Colonic mucosa (tissue), 4 donors: ENCODE data around the gene COX4I1. TPM values are rescaled to one million over a fixed set of nuclear protein-coding genes. Genes with fewer than 3 reads are reported as not detected.
"Not testable (repeated sequence)": the region's sequence is repeated elsewhere in the genome, so short reads cannot be mapped to it uniquely, and the experiment has no call there.

ENCODE experiments used
- DNase-seq: peaks from one replicate; pipeline ENCODE4 v3.0.0-alpha.2; 2020
- H3K27ac ChIP-seq: fragments of 200-600 bp; one replicate; pipeline ENCODE4 v1.8.0; 2021
- H3K27me3 ChIP-seq: fragments of 200-600 bp; one replicate; pipeline ENCODE4 v1.8.0; 2021
- H3K36me3 ChIP-seq: fragments of 200-600 bp; one replicate; pipeline ENCODE4 v1.8.0; 2021
- H3K4me1 ChIP-seq: fragments of 200-600 bp; one replicate; pipeline ENCODE4 v1.8.0; 2021; ENCODE audit warnings: mild to moderate bottlenecking
- H3K4me3 ChIP-seq: fragments of 200-600 bp; one replicate; pipeline ENCODE4 v1.8.0; 2021
- H3K9ac ChIP-seq, 2 donors: one replicate each; pipeline ENCODE4 v1.7.0; 2013; ENCODE audit warnings: control low read depth in 2 of 2, low read depth in 2 of 2, low read length in 2 of 2
- H3K9me3 ChIP-seq: fragments of 200-600 bp; one replicate; pipeline ENCODE4 v1.8.0; 2021
- CTCF ChIP-seq: fragments of 200-600 bp; IDR thresholded peaks from one replicate; pipeline ENCODE4 v1.8.0; 2022; ENCODE audit warnings: antibody characterized with exemption, mild to moderate bottlenecking
- intact Hi-C: fragments of 100-400 bp; cut with DNase I; formaldehyde crosslinking; loops from one replicate; pipeline ENCODE4 v1.14.1; 2022
- total RNA-seq, 2 donors: library from RNA; stranded (reverse); fragmentation: NEBNext Ultra II Directional in 1 of 2; extraction: Animal tissue kit (Norgen Biotek cat#: 25700) in 1 of 2; gene quantifications; one replicate each; pipeline ENCODE4 v1.2.1, GENCODE V29; 2021
- donor health status: healthy.
- donor health status: DM: no; HTN: no; CAD: no.
- donor health status: DM: no; HTN: no; CAD: no.

COX4I1 gene
- total RNA-seq, 2 donors from 2014 or later = 1,080 to 1,242 TPM

GRCh38 chr16:85812811-85813700, 13.6 kb downstream of the COX4I1 start:
- DNase-seq = no peak
- no peaks in the 10 kb centered on the region for H3K9me3 ChIP-seq
- H3K27me3 ChIP-seq = no peaks in the 10 kb centered on the region
- no peaks in the 10 kb centered on the region for H3K4me1 ChIP-seq
- H3K27ac ChIP-seq = no peak overlapping the region
- intact Hi-C loops = no loop called here
- no peak for TF ChIP-seq CTCF
- H3K9ac ChIP-seq = no peak overlapping the region
- no peaks in the 10 kb centered on the region for H3K36me3 ChIP-seq
- H3K4me3 ChIP-seq = no peak overlapping the region

GRCh38 chr16:85816159-85816558, 16.7 kb downstream of the COX4I1 start:
- no peak for TF ChIP-seq CTCF
- Histone ChIP-seq H3K9ac (no peak overlapping the region), H3K9me3 (no peaks in the 10 kb centered on the region), H3K4me3 (no peak overlapping the region), H3K36me3 (no peaks in the 10 kb centered on the region), H3K4me1 (peaks cover 3% of the 10 kb centered on the region), H3K27ac (no peak overlapping the region), H3K27me3 (no peaks in the 10 kb centered on the region)
- intact Hi-C loops = no loop called here
- no peak for DNase-seq

DNA sequence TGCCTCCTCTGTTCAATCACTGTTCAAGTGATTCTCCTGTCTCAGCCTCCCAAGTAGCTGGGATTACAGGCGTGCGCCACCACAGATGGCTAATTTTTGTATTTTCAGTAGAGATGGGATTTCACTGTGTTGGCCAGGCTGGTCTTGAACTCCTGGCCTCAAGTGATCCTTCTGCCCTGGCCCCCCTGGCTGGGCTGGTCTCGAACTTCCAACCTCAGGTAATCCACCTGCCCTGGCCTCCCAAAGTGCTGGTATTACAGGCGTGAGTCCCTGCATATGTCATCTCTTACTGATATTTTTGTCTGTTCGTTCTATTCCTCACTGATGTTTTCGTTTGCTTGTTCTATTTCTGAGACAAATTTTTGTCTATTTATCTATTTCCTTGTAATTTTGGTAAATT, 17.7 kb downstream of the COX4I1 start:
- not testable (repeated sequence) for DNase-seq

DNA sequence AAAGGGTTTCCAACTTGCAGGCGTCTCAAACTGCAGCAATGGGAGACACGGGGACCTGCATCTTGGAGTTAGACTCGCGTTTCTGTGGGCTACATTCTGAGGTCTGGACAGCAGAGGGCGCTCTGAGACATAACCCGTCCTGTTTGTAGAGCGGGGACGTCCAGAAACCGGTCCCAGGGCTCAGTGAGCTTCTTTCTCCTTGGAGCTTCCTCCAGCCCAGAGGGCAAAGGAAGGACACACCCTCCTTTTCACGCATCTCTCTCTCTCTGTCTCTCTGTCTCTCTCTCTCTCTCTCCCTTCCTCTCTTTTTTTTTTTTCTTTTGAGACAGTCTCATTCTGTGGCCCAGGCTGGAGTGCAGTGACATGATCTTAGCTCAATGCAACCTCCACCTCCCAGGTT, 19.8 kb downstream of the COX4I1 start:
- intact Hi-C loops = no loop called here
- DNase-seq = peak; percentile 94
- Histone ChIP-seq H3K4me3 (no peak overlapping the region), H3K27me3 (no peaks in the 10 kb centered on the region), H3K27ac (no peak overlapping the region), H3K4me1 (peaks cover 9% of the 10 kb centered on the region), H3K36me3 (no peaks in the 10 kb centered on the region), H3K9ac (no peak overlapping the region), H3K9me3 (no peaks in the 10 kb centered on the region)
- TF ChIP-seq CTCF = peak; percentile 75

More for the DNA sequence above, 17.7 kb downstream of the COX4I1 start:
- H3K27ac ChIP-seq, H3K27me3 ChIP-seq, H3K4me1 ChIP-seq, H3K4me3 ChIP-seq, H3K9me3 ChIP-seq, intact Hi-C loops, H3K9ac ChIP-seq, H3K36me3 ChIP-seq: not testable (repeated sequence)

DNA sequence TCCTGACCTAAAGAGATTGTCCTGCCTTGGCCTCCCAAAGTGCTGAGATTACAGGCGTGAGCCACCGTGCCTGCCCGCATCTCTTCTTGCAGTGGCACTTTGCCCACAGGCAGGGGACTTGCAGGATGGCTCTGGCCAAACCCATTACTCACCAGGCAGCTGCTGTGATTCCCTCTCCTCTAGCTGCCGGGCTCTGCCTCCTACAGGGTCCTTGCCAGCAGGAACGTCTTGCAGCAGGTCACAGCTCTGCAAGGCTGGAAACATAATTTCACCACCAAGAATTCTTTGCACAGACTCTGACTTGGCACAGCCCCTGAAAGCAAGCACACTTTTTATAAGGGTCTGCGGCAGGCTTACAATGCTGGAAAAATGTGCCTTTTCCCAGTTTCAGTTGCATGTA, 20.3 kb downstream of the COX4I1 start:
- H3K9ac ChIP-seq = no peak overlapping the region
- H3K36me3 ChIP-seq = no peaks in the 10 kb centered on the region
- no peaks in the 10 kb centered on the region for H3K9me3 ChIP-seq
- H3K27ac ChIP-seq = no peak overlapping the region
- no peak for TF ChIP-seq CTCF
- H3K4me3 ChIP-seq = no peak overlapping the region
- H3K27me3 ChIP-seq = no peaks in the 10 kb centered on the region
- intact Hi-C loops = loop anchor here (5.0 to 10.0 kb wide), 2 partner anchors 73 to 705 kb away; no protein-coding TSS in a partner anchor
- peaks cover 9% of the 10 kb centered on the region for H3K4me1 ChIP-seq
- no peak for DNase-seq
